Measurements from ENCODE around the gene GMFB.
"Not testable (repeated sequence)": the region's sequence is repeated elsewhere in the genome, so short reads cannot be mapped to it uniquely, and the experiment has no call there.

GRCh38 chr14:54453990-54454389 lies 34.8 kb downstream of the GMFB start:
- TF ChIP-seq CTCF (IDR thresholded peaks at IDR 0.05; ENCODE audit: poor library complexity, severe bottlenecking); TAF1 (IDR thresholded peaks at IDR 0.05; ENCODE audit: low read depth); POLR2AphosphoS5 (IDR thresholded peaks at IDR 0.05): not testable (repeated sequence)

Data from neural cell (in vitro differentiated cells).